ENCODE measurements around the gene VSX2. TPM values are rescaled to one million over a fixed set of nuclear protein-coding genes. Genes with fewer than 3 reads are reported as not detected.

The VSX2 gene
- total RNA-seq = not detected

- DNase-seq (ENCODE audit: low spot score in 2 of 2) = no peak
- H3K4me3 ChIP-seq (ENCODE audit: low read depth, poor library complexity, severe bottlenecking) = no peak within 1 kb of the TSS
- TF ChIP-seq, protein P1, sequence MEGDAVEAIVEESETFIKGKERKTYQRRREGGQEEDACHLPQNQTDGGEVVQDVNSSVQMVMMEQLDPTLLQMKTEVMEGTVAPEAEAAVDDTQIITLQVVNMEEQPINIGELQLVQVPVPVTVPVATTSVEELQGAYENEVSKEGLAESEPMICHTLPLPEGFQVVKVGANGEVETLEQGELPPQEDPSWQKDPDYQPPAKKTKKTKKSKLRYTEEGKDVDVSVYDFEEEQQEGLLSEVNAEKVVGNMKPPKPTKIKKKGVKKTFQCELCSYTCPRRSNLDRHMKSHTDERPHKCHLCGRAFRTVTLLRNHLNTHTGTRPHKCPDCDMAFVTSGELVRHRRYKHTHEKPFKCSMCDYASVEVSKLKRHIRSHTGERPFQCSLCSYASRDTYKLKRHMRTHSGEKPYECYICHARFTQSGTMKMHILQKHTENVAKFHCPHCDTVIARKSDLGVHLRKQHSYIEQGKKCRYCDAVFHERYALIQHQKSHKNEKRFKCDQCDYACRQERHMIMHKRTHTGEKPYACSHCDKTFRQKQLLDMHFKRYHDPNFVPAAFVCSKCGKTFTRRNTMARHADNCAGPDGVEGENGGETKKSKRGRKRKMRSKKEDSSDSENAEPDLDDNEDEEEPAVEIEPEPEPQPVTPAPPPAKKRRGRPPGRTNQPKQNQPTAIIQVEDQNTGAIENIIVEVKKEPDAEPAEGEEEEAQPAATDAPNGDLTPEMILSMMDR (IDR thresholded peaks at IDR 0.05) = no peak
- no peak for TF ChIP-seq POLR2A (IDR thresholded peaks at IDR 0.05)
- WGBS, 2 donors = 16 to 17% methylated on average over 19 to 25 of the region's 40 CpGs
- intact Hi-C loops (cut with DNase I; ENCODE audit: low total_unique reads) = no loop called here
These were observed at the start of gene VSX2 for GRCh38 chr14:74238974-74239847. Gene VSX2 (plus strand): TSS chr14:74239449. CDS start chr14:74239562, 113 bp downstream.

DNA sequence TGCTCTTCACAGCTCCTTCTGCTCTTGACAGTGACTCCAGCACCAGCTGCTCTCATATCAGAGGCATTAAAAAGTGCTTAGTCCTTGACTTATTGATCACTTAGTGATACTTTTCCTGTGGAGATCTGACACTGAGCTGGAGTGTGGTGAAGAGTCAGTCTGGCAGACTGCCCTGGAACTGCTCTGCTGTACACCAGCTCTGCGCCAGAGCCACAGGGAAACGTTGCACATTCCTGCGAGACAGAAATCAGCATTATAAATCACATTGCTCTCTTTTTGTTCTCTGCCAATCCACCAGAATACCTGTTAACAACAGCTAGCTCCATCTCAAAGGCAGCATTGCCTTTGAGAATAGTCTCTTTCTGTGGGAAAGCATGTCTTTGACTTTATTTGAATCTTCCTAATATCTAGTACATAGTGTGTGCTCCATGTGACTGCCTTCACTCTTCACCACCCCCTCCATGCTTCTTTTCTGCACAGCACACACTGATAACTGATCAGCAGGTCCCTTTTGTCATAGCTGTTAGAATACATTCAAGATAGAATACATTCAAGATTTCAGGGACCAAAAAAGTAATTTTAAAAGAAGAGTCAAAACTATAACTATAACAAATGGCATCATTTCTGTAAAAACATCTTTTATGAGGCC lies 48.2 kb upstream of the VSX2 start:
- no peak overlapping the region for H3K4me3 ChIP-seq (ENCODE audit: low read depth, poor library complexity, severe bottlenecking)
- intact Hi-C loops (cut with DNase I; ENCODE audit: low total_unique reads) = no loop called here
- TF ChIP-seq, protein P1 (IDR thresholded peaks at IDR 0.05) = no peak
- TF ChIP-seq POLR2A (IDR thresholded peaks at IDR 0.05) = no peak
- no peak for DNase-seq (ENCODE audit: low spot score in 2 of 2)
- WGBS, 2 donors = 48 to 65% methylated on average over 3 of the region's 3 CpGs

GRCh38 chr14:74194506-74195274 lies 44.6 kb upstream of the VSX2 start:
- intact Hi-C loops (cut with DNase I; ENCODE audit: low total_unique reads) = no loop called here

GRCh38 chr14:74195623-74196022 lies 43.6 kb upstream of the VSX2 start:
- DNase-seq (ENCODE audit: low spot score in 2 of 2) = no peak
- intact Hi-C loops (cut with DNase I; ENCODE audit: low total_unique reads) = no loop called here
- WGBS, 2 donors = 90 to 94% methylated on average over 7 of the region's 7 CpGs
- no peak overlapping the region for H3K4me3 ChIP-seq (ENCODE audit: low read depth, poor library complexity, severe bottlenecking)
- TF ChIP-seq, protein P1 (IDR thresholded peaks at IDR 0.05) = no peak
- TF ChIP-seq POLR2A (IDR thresholded peaks at IDR 0.05) = no peak

More at GRCh38 chr14:74194506-74195274, 44.6 kb upstream of the VSX2 start:
- 92 to 93% methylated on average over 8 of the region's 8 CpGs for WGBS, 2 donors
- DNase-seq (ENCODE audit: low spot score in 2 of 2) = no peak
- no peak overlapping the region for H3K4me3 ChIP-seq (ENCODE audit: low read depth, poor library complexity, severe bottlenecking)
- TF ChIP-seq, protein P1 (IDR thresholded peaks at IDR 0.05) = no peak
- no peak for TF ChIP-seq POLR2A (IDR thresholded peaks at IDR 0.05)

DNA sequence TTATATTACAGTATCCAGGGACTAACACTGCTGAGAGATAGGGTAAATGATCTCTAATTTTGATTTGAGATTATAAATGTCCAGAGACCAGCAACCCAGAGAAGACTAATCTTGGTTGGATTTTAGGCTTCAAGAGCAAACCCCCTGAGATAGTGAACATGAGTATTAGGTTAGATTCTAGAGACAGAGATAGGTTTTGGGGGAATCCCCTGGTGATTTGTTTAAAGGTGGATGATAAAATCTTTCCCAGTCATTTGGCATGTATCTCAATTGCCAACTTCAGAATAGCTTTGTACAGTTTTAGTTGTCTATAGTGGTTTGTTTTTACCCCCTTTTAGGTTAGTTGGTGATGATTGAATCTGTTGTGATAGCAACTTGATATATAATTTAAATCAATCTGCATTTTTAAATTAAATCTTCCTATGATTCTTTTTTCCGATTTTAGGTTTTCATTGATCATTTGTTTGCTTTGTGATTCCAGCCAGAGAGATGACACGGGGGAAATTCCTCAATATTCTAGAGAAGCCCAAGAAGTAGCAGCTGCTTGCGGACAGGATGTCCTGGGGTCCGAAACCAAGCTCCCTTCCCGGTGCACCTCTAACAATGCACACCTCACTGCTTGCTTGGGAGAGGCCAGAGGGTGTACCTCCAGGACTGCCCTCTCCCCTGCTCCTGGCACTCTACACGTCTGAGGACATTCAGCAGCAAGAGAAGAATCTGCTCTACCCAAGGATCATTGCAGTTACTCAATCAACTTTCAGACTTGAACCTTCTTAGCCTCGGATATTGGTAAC lies 40.6 kb upstream of the VSX2 start:
- intact Hi-C loops (cut with DNase I; ENCODE audit: low total_unique reads) = no loop called here
- no peak overlapping the region for H3K4me3 ChIP-seq (ENCODE audit: low read depth, poor library complexity, severe bottlenecking)
- WGBS, 2 donors = 94 to 95% methylated on average over 7 of the region's 7 CpGs
- DNase-seq (ENCODE audit: low spot score in 2 of 2) = no peak
- TF ChIP-seq POLR2A (IDR thresholded peaks at IDR 0.05) = no peak
- TF ChIP-seq, protein P1 (IDR thresholded peaks at IDR 0.05) = no peak
